HG03103 (cell line): ENCODE results near the gene UBR2.
A peak's percentile ranks its signal among the peaks of the same experiment; 100 is the strongest.
"Not testable (repeated sequence)": the region's sequence is repeated elsewhere in the genome, so short reads cannot be mapped to it uniquely, and the experiment has no call there.

Source experiments
- ATAC-seq: cut with Tn5 transposase; IDR thresholded peaks from one replicate; pipeline ENCODE4 v1.9.1; 2021; ENCODE audit warnings: low read depth; ENCODE audit not compliant: unreplicated experiment

The UBR2 gene

GRCh38 chr6:42552380-42552779 is 11.4 kb upstream of the UBR2 start:
- no peak for ATAC-seq

- no peak for ATAC-seq
Measured at GRCh38 chr6:42555477-42556457, 8.1 kb upstream of the UBR2 start.

- ATAC-seq = no peak
Measured at GRCh38 chr6:42556462-42556861, 7.4 kb upstream of the UBR2 start.

GRCh38 chr6:42559276-42559675 is 4.6 kb upstream of the UBR2 start:
- not testable (repeated sequence) for ATAC-seq

GRCh38 chr6:42561986-42562385 is 1.8 kb upstream of the UBR2 start:
- no peak for ATAC-seq

- ATAC-seq = no peak
Measured at GRCh38 chr6:42562788-42563405, 932 bp upstream of the UBR2 start.

GRCh38 chr6:42564506-42564825 is 637 bp downstream of the UBR2 start:
- peak; percentile 12 for ATAC-seq

- ATAC-seq = no peak
Measured at GRCh38 chr6:42565823-42566613, 2.2 kb downstream of the UBR2 start.

GRCh38 chr6:42566614-42567208 is 2.9 kb downstream of the UBR2 start:
- ATAC-seq = no peak

- ATAC-seq = not testable (repeated sequence)
Measured at GRCh38 chr6:42567237-42567636, 3.4 kb downstream of the UBR2 start.

GRCh38 chr6:42569102-42570028 is 5.5 kb downstream of the UBR2 start:
- no peak for ATAC-seq

- ATAC-seq = peak; percentile 28
Measured at GRCh38 chr6:42571611-42572342, 7.9 kb downstream of the UBR2 start.

GRCh38 chr6:42572523-42572922 is 8.7 kb downstream of the UBR2 start:
- ATAC-seq = peak; percentile 84

- not testable (repeated sequence) for ATAC-seq
Measured at GRCh38 chr6:42576538-42576937, 12.7 kb downstream of the UBR2 start.

GRCh38 chr6:42598300-42598699 is 34.5 kb downstream of the UBR2 start:
- ATAC-seq = no peak

GRCh38 chr6:42599558-42599957 is 35.7 kb downstream of the UBR2 start:
- no peak for ATAC-seq

- ATAC-seq = no peak
Measured at GRCh38 chr6:42604150-42604549, 40.3 kb downstream of the UBR2 start.

- ATAC-seq = not testable (repeated sequence)
Measured at GRCh38 chr6:42604699-42605098, 40.9 kb downstream of the UBR2 start.

- no peak for ATAC-seq
Measured at GRCh38 chr6:42610416-42610815, 46.6 kb downstream of the UBR2 start.
